GM12878 (cell line): Measurements from ENCODE around the gene PLXNA2. TPM values are rescaled to one million over a fixed set of nuclear protein-coding genes. Genes with fewer than 3 reads are reported as not detected.

Experiments used
- ATAC-seq: fragments of 200-7000 bp; cut with Tn5 transposase; 3 replicates; pipeline ENCODE4 v1.9.1; 2020; ENCODE audit warnings: mild to moderate bottlenecking, moderate library complexity
- BruUV-seq: library from RNA; stranded (reverse); fragments of 400-500 nt; replicated peaks from 2 replicates; lab custom pipeline; 2021; lab: Mats Ljungman, UMichigan
- CTCF ChIA-PET: fragments of 300-600 bp; sonication (Branson Sonifier 250); formaldehyde crosslinking; extraction: SDS; loops from one replicate; lab custom pipeline; 2021; ENCODE audit warnings: inconsistent platforms; lab: Yijun Ruan, JAX
- POLR2A ChIA-PET: fragments of 350-600 bp; formaldehyde crosslinking; extraction: SDS; loops from one replicate; lab custom pipeline; 2021; ENCODE audit warnings: inconsistent platforms; lab: Charles Lee
- RAD21 ChIA-PET: fragments of 300-600 bp; sonication (Branson Sonifier 250); formaldehyde crosslinking; loops from one replicate; lab custom pipeline; 2023; ENCODE audit warnings: antibody characterized with exemption; ENCODE audit not compliant: unreplicated experiment; lab: Charles Lee
- SMC1A ChIA-PET: fragments of 300-600 bp; sonication (Branson Sonifier 250); formaldehyde crosslinking; loops from one replicate; lab custom pipeline; 2023; ENCODE audit not compliant: unreplicated experiment, uncharacterized antibody; lab: Charles Lee
- DNase-seq: peaks from one replicate; pipeline ENCODE4 v3.0.0-alpha.2; 2011; ENCODE audit warnings: low read depth, low spot score
- FAIRE-seq: peaks from 3 replicates; lab custom pipeline; 2011; peaks lifted over from hg19 to GRCh38; lab: Jason Lieb, UNC
- H2AFZ ChIP-seq: 2 replicates; pipeline ENCODE4 v1.6.0; 2011; ENCODE audit warnings: low read depth, low read length, control low read depth; ENCODE audit not compliant: control insufficient read depth
- H3K27ac ChIP-seq: 2 replicates; pipeline ENCODE4 v1.5.1; 2011; ENCODE audit warnings: control low read depth; ENCODE audit not compliant: control insufficient read depth, insufficient read depth
- H3K27me3 ChIP-seq, 2 experiments: replicated peaks in 1 of 2; 2 replicates each; pipeline versions ENCODE4 v1.6.0 to v1.6.1; 2011; ENCODE audit warnings: low read length in 1 of 2; ENCODE audit not compliant: control insufficient read depth in 2 of 2, insufficient read depth in 2 of 2
- H3K36me3 ChIP-seq, 2 experiments: 2 replicates each; pipeline ENCODE4 v1.5.1; 2011; ENCODE audit warnings: low read length in 1 of 2; ENCODE audit not compliant: control insufficient read depth in 2 of 2, insufficient read depth in 2 of 2
- H3K4me1 ChIP-seq: 2 replicates; pipeline ENCODE4 v1.6.1; 2011; ENCODE audit warnings: mild to moderate bottlenecking, low read length, moderate library complexity, mixed read lengths; ENCODE audit not compliant: control insufficient read depth, insufficient read depth
- H3K4me2 ChIP-seq: 2 replicates; pipeline ENCODE4 v1.6.0; 2011; ENCODE audit warnings: control low read depth; ENCODE audit not compliant: control insufficient read depth, insufficient read depth
- H3K4me3 ChIP-seq: fragments of 200-600 bp; sonication (generic); 2 replicates; pipeline ENCODE4 v1.5.1; 2016
- H3K79me2 ChIP-seq: 2 replicates; pipeline ENCODE4 v1.6.0; 2011; ENCODE audit warnings: low read length; ENCODE audit not compliant: control insufficient read depth, insufficient read depth
- H3K9ac ChIP-seq: 2 replicates; pipeline ENCODE4 v1.8.0; 2011; ENCODE audit warnings: low read length, control low read depth, mixed read lengths; ENCODE audit not compliant: control insufficient read depth, insufficient read depth
- H3K9me3 ChIP-seq: replicated peaks from 3 replicates; pipeline ENCODE4 v1.5.1; 2011; ENCODE audit warnings: mild to moderate bottlenecking, low read length; ENCODE audit not compliant: control insufficient read depth, insufficient read depth
- H4K20me1 ChIP-seq: 2 replicates; pipeline ENCODE4 v1.6.0; 2011; ENCODE audit not compliant: control insufficient read depth, insufficient read depth
- CUX1 ChIP-seq: IDR thresholded peaks from 2 replicates; pipeline ENCODE4 v1.6.1; 2012; ENCODE audit warnings: improper control_type of control experiment, low read depth, low read length; ENCODE audit not compliant: insufficient replicate concordance
- HCFC1 ChIP-seq: fragments of 150-350 bp; IDR thresholded peaks from 2 replicates; pipeline ENCODE4 v1.6.1; 2014; ENCODE audit warnings: low read length
- IKZF1 ChIP-seq: fragments of 450-650 bp; conservative IDR thresholded peaks from 2 replicates; pipeline ENCODE4 v1.6.1; 2017; ENCODE audit warnings: antibody characterized with exemption, mild to moderate bottlenecking
- IKZF2 ChIP-seq, 2 experiments: fragments of 450-650 bp; IDR thresholded peaks; 2 replicates each; pipeline ENCODE4 v1.6.1; 2017; ENCODE audit warnings: mild to moderate bottlenecking in 2 of 2, moderate library complexity in 2 of 2
- KDM1A ChIP-seq: fragments of 200-600 bp; sonication (generic); IDR thresholded peaks from 2 replicates; pipeline ENCODE4 v1.6.1; 2016; ENCODE audit warnings: borderline replicate concordance
- NBN ChIP-seq: fragments of 450-650 bp; IDR thresholded peaks from 2 replicates; pipeline ENCODE4 v1.6.1; 2016
- PAX5 ChIP-seq: IDR thresholded peaks from 2 replicates; pipeline ENCODE4 v1.6.1; 2011; ENCODE audit warnings: low read depth, low read length, borderline replicate concordance
- SRF ChIP-seq, 2 experiments: IDR thresholded peaks; 2 replicates each; pipeline ENCODE4 v1.6.1; 2011; ENCODE audit warnings: low read depth in 2 of 2, low read length in 2 of 2, mild to moderate bottlenecking in 1 of 2, moderate library complexity in 1 of 2
- TAF1 ChIP-seq: IDR thresholded peaks from 2 replicates; pipeline ENCODE4 v1.6.1; 2011; ENCODE audit warnings: mild to moderate bottlenecking, low read depth, low read length, borderline replicate concordance
- ZNF274 ChIP-seq: IDR thresholded peaks from one replicate; pipeline ENCODE4 v1.8.0; 2011; ENCODE audit not compliant: insufficient read length, insufficient read depth
- WGBS: methylation state at CpG from one replicate; pipeline ENCODE4 v1.1.6; 2016; ENCODE audit warnings: low lambda C conversion rate; ENCODE audit not compliant: insufficient replicate concordance, insufficient coverage; ENCODE audit errors: missing lambda C conversion rate; 5-methylcytosine and 5-hydroxymethylcytosine counted together
- in situ Hi-C: fragments of 300-500 bp; cut with MboI; formaldehyde crosslinking; loops from 9 replicates; pipeline ENCODE4 v1.14.3; 2018; ENCODE audit warnings: mixed read lengths
- intact Hi-C: fragments of 100-400 bp; cut with micrococcal nuclease; formaldehyde crosslinking; loops from one replicate; pipeline ENCODE4 v1.14.2; 2022; ENCODE audit not compliant: unreplicated experiment
- polyA plus RNA-seq, 11 experiments: library from polyadenylated mRNA; depleted of rRNA in 4 of 11; unstranded in 6 of 11; stranded (reverse) in 5 of 11; fragments of >200 nt; fragmentation: Nextera tagmentation in 4 of 11; fragmentation: Illumina TruSeq in 1 of 11; extraction: Ambion mirVana in 4 of 11; extraction: Trizol in 1 of 11; gene quantifications; 1 replicate in 1 of 11; 2 replicates in 10 of 11; pipeline versions ENCODE4 v1.2.1 to v1.2.3, GENCODE V29; 2011 to 2016; ENCODE audit warnings: inconsistent platforms in 2 of 11, missing spikeins in 2 of 11, low read depth in 1 of 11
- total RNA-seq, 4 experiments: library from RNA; depleted of rRNA in 3 of 4; stranded (reverse); fragments of >200 nt in 3 of 4; fragmentation: Illumina TruSeq in 1 of 4; extraction: Trizol in 1 of 4; gene quantifications; 2 replicates each; pipeline versions ENCODE4 v1.2.1 to v1.2.3, GENCODE V29; 2013 to 2021

PLXNA2 gene
- total and polyA plus RNA-seq, 10 of the 15 experiments (the other 5 are each of a cell fraction or from before 2014, with no cell fraction given), result under 0.01 to 0.08 (median 0.07) TPM; not detected in 4

DNA sequence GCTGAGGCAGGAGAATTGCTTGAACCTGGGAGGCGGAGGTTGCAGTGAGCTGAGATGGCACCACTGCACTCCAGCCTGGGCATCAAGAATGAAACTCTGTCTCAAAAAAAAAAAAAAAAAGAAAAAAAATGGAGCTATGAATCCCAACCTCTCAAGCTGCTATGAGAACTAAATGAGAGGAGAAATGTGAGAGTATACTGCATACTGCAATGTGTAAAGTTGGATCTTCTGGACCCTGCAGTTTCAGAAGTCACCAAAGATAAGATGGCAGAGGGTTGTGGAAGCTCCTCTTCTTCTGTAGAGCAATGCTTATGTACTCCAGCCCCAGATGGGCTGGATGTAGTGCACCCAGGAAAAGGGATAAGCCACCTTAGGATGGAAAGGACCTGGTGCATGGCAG lies 55.6 kb downstream of the PLXNA2 start:
- Histone ChIP-seq H3K4me2 (no peak overlapping the region), H3K4me3 (no peak overlapping the region), H3K9ac (no peak overlapping the region), H3K27ac (peak overlapping the region; percentile 92), H3K4me1 (peaks cover 45% of the 10 kb centered on the region), H3K27me3 (no peaks in the 10 kb centered on the region), H2AFZ (no peak overlapping the region), H3K36me3 (no peaks in the 10 kb centered on the region), H3K79me2 (no peaks in the 10 kb centered on the region), H4K20me1 (no peaks in the 10 kb centered on the region), H3K9me3 (no peaks in the 10 kb centered on the region)
- TF ChIP-seq ZNF274, result no peak
- ChIA-PET RAD21 (interaction anchor here (0.6 to 4.7 kb wide), 11 partner anchors 10 to 57 kb away, joined by 3 to 40 read pairs (median 6); partner anchors contain the start of gene PLXNA2), POLR2A (interaction anchor here (0.6 to 2.1 kb wide), 7 partner anchors 11 to 366 kb away, joined by 3 to 17 read pairs (median 4); no protein-coding TSS in a partner anchor), SMC1A (interaction anchor here (1.0 to 4.9 kb wide), 12 partner anchors 9 to 57 kb away, joined by 3 to 21 read pairs (median 6); no protein-coding TSS in a partner anchor), CTCF (interaction anchor here (0.9 to 4.9 kb wide), 5 partner anchors 10 to 54 kb away, joined by 3 to 37 read pairs (median 18); no protein-coding TSS in a partner anchor)
- WGBS, result 100% methylated on average over 1 of the region's 1 CpG
- DNase-seq (no peak), FAIRE-seq (no peak), ATAC-seq (no peak)
- BruUV-seq, result no TSS peak
- intact Hi-C loops (no loop called here), in situ Hi-C loops (no loop called here)

- H3K36me3 ChIP-seq, result no peaks in the 10 kb centered on the region
- ChIA-PET RAD21 (interaction anchor here (0.6 to 4.7 kb wide), 14 partner anchors 9 to 583 kb away, joined by 3 to 40 read pairs (median 4); partner anchors contain the start of gene PLXNA2), CTCF (interaction anchor here (0.9 to 4.9 kb wide), 12 partner anchors 8 to 57 kb away, joined by 3 to 37 read pairs (median 4); no protein-coding TSS in a partner anchor), POLR2A (interaction anchor here (0.5 to 2.1 kb wide), 6 partner anchors 9 to 33 kb away, joined by 3 to 17 read pairs (median 4); no protein-coding TSS in a partner anchor), SMC1A (interaction anchor here (0.6 to 4.9 kb wide), 16 partner anchors 9 to 192 kb away, joined by 3 to 21 read pairs (median 4); no protein-coding TSS in a partner anchor)
- no TSS peak for BruUV-seq
- intact Hi-C loops (no loop called here), in situ Hi-C loops (no loop called here)
- H2AFZ ChIP-seq, result peak overlapping the region; percentile 70
- no peaks in the 10 kb centered on the region for H4K20me1 ChIP-seq
- peak overlapping the region; percentile 27 for H3K9ac ChIP-seq
- peak overlapping the region; percentile 85 for H3K4me2 ChIP-seq
- no peaks in the 10 kb centered on the region for H3K9me3 ChIP-seq
- H3K27me3 ChIP-seq, result no peaks in the 10 kb centered on the region
- DNase-seq (peak; percentile 70), FAIRE-seq (peak; percentile 13), ATAC-seq (peak; percentile 84)
- WGBS, result under 1% methylated on average over 7 of the region's 7 CpGs
- H3K27ac ChIP-seq, result peak overlapping the region; percentile 92
- H3K4me1 ChIP-seq, result peaks cover 45% of the 10 kb centered on the region
- H3K79me2 ChIP-seq, result no peaks in the 10 kb centered on the region
- H3K4me3 ChIP-seq, result peak overlapping the region; percentile 48; the same call in 1 of the 2 replicates
- TF ChIP-seq IKZF2 (IDR thresholded peaks at IDR 0.05) (peak; percentile 54 to 61; a peak in 1 of 4 replicates), NBN (peak; percentile 85), CUX1 (peak; percentile 30), SRF (IDR thresholded peaks at IDR 0.05; ENCODE audit: low read depth in 2 of 2, low read length in 2 of 2) (0 out of 4 replicates have a peak, but pooled peaks of 1 of the 2 experiments have one; percentile 38), PAX5 (no peak), KDM1A (no peak), IKZF1 (peak; percentile 45; the same call in 1 of the 2 replicates), HCFC1 (no peak), TAF1 (0 out of 2 replicates have a peak, but pooled peaks have one; percentile 15)
Measured at GRCh38 chr1:208187499-208188041, 56.6 kb downstream of the PLXNA2 start.
